Sigmoid colon (tissue), 4 donors: ENCODE results near the gene C2CD4C.

Experiments
- EP300 ChIP-seq, 4 donors: sonication (generic); formaldehyde crosslinking; IDR thresholded peaks; one replicate each; pipeline ENCODE4 v1.6.1; 2017; ENCODE audit warnings: antibody characterized with exemption in 4 of 4
- POLR2A ChIP-seq, 2 donors: fragments of 450-650 bp; IDR thresholded peaks; one replicate each; pipeline ENCODE4 v1.6.1; 2016; ENCODE audit warnings: antibody characterized with exemption in 2 of 2, mild to moderate bottlenecking in 2 of 2, moderate library complexity in 2 of 2
- POLR2AphosphoS5 ChIP-seq, 4 donors: sonication (generic); formaldehyde crosslinking; IDR thresholded peaks; one replicate each; pipeline ENCODE4 v1.6.1; 2017; ENCODE audit warnings: antibody characterized with exemption in 4 of 4
- TF ChIP-seq, protein P1 (sequence below), 4 experiments: fragments of 450-650 bp in 3 of 4; fragments of 200-600 bp in 1 of 4; IDR thresholded peaks; one replicate each; pipeline ENCODE4 v1.5.1; 2016 to 2019; ENCODE audit warnings: antibody characterized with exemption in 4 of 4, mild to moderate bottlenecking in 3 of 4, moderate library complexity in 2 of 4

DNA sequence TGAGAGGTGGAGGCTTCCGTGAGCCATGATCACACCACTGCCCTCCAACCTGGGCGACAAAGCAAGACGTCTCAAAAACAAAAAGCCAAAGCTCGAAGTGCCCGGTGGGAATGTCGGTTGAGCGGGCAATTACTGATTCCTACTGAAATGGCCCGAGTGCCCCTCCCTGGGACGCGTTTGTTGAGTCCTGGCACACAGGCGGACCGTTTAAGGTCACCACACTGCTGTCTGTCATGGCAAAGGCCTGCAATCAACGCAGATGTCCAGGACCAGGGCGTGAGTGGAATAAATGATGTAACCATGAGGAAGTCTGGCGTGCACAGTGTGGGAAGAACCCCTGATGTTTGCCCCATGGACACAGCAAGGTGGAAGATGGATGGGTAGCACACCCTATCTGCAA, 19.2 kb upstream of the C2CD4C start:
- TF ChIP-seq, protein P1, sequence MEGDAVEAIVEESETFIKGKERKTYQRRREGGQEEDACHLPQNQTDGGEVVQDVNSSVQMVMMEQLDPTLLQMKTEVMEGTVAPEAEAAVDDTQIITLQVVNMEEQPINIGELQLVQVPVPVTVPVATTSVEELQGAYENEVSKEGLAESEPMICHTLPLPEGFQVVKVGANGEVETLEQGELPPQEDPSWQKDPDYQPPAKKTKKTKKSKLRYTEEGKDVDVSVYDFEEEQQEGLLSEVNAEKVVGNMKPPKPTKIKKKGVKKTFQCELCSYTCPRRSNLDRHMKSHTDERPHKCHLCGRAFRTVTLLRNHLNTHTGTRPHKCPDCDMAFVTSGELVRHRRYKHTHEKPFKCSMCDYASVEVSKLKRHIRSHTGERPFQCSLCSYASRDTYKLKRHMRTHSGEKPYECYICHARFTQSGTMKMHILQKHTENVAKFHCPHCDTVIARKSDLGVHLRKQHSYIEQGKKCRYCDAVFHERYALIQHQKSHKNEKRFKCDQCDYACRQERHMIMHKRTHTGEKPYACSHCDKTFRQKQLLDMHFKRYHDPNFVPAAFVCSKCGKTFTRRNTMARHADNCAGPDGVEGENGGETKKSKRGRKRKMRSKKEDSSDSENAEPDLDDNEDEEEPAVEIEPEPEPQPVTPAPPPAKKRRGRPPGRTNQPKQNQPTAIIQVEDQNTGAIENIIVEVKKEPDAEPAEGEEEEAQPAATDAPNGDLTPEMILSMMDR (IDR thresholded peaks at IDR 0.05), result no peak
- TF ChIP-seq EP300 (IDR thresholded peaks at IDR 0.05) (no peak), POLR2A (IDR thresholded peaks at IDR 0.05) (no peak), POLR2AphosphoS5 (IDR thresholded peaks at IDR 0.05) (no peak)
